RCC 7860 (cell line): ENCODE data around the gene CA11.
"Not testable (repeated sequence)": the region's sequence is repeated elsewhere in the genome, so short reads cannot be mapped to it uniquely, and the experiment has no call there.

Experiments used
- DNase-seq: peaks from one replicate; pipeline ENCODE4 v3.0.0-alpha.2; 2015; ENCODE audit warnings: low spot score
- FAIRE-seq: peaks from 2 replicates; lab custom pipeline; 2012; peaks lifted over from hg19 to GRCh38; lab: Jason Lieb, UNC

The CA11 gene

GRCh38 chr19:48646001-48646721, at the start of gene CA11:
Gene CA11 (minus strand): TSS chr19:48646187. CDS start chr19:48645632, 555 bp downstream.
- DNase-seq (peak; percentile 16), FAIRE-seq (no peak)

GRCh38 chr19:48693629-48694028, 47.6 kb upstream of the CA11 start:
- FAIRE-seq, DNase-seq: not testable (repeated sequence)

- DNase-seq (no peak), FAIRE-seq (no peak)
These were observed 43.5 kb upstream of the CA11 start for GRCh38 chr19:48689449-48689848.

- DNase-seq (no peak), FAIRE-seq (no peak)
These were observed 41.8 kb upstream of the CA11 start for GRCh38 chr19:48687776-48688175.

- not testable (repeated sequence) for FAIRE-seq, DNase-seq
These were observed 40.6 kb upstream of the CA11 start for GRCh38 chr19:48686637-48687036.

GRCh38 chr19:48686088-48686487, 40.1 kb upstream of the CA11 start:
- DNase-seq: peak; percentile 35
- FAIRE-seq: peak; percentile 28

GRCh38 chr19:48685583-48685982, 39.6 kb upstream of the CA11 start:
- peak; percentile 83 for FAIRE-seq

GRCh38 chr19:48683349-48683748, 37.4 kb upstream of the CA11 start:
- DNase-seq: no peak
- no peak for FAIRE-seq

More at GRCh38 chr19:48685583-48685982, 39.6 kb upstream of the CA11 start:
- DNase-seq: peak; percentile 76

- DNase-seq (peak; percentile 96), FAIRE-seq (peak; percentile 96)
These were observed 35.1 kb upstream of the CA11 start for GRCh38 chr19:48681127-48681470.

GRCh38 chr19:48680436-48681126, 34.6 kb upstream of the CA11 start:
- no peak for DNase-seq
- no peak for FAIRE-seq

GRCh38 chr19:48680006-48680405, 34.0 kb upstream of the CA11 start:
- not testable (repeated sequence) for FAIRE-seq, DNase-seq

GRCh38 chr19:48678201-48678600, 32.2 kb upstream of the CA11 start:
- no peak for DNase-seq
- no peak for FAIRE-seq

- FAIRE-seq: no peak
These were observed 30.9 kb upstream of the CA11 start for GRCh38 chr19:48676887-48677286.

GRCh38 chr19:48676487-48676886, 30.5 kb upstream of the CA11 start:
- no peak for DNase-seq
- no peak for FAIRE-seq

More at GRCh38 chr19:48676887-48677286, 30.9 kb upstream of the CA11 start:
- DNase-seq: no peak

GRCh38 chr19:48674921-48675824, 29.2 kb upstream of the CA11 start:
- DNase-seq (peak; percentile 39), FAIRE-seq (no peak)

GRCh38 chr19:48674216-48674809, 28.3 kb upstream of the CA11 start:
- DNase-seq: no peak
- no peak for FAIRE-seq

GRCh38 chr19:48673436-48674100, 27.6 kb upstream of the CA11 start:
- FAIRE-seq (no peak), DNase-seq (no peak)

GRCh38 chr19:48672994-48673393, 27.0 kb upstream of the CA11 start, which contains the start of gene NTN5:
Gene NTN5 (minus strand): TSS chr19:48673017. CDS start chr19:48670986, 2,031 bp downstream.
- DNase-seq (no peak), FAIRE-seq (no peak)

GRCh38 chr19:48671446-48671995, 25.5 kb upstream of the CA11 start:
- no peak for FAIRE-seq
- no peak for DNase-seq
